ENCODE data around the gene TEX14. TPM values are rescaled to one million over a fixed set of nuclear protein-coding genes. Genes with fewer than 3 reads are reported as not detected.

The TEX14 gene
- total and polyA plus RNA-seq, 2 donors (not counting 3 experiments of a cell fraction or from before 2014, with no cell fraction given): 0.10 TPM; not detected in 1

DNA sequence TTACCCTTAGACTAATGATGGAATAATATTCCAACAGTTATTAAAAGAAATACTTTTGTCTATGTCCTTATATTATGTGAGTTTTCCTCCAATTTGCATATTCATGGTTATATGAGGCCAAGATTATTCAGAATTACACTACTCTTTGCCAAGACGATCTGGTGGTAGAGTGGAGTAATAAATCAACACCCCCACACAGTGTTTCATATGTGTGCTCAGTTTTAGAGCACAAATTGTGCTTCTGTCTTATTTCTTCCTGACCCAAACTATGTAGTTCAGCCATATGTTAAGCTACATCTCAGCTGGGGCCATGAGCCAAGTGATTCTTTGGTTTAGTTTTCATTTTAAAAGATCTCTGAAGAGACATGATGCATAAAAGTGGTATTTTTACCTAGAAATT is 37.0 kb upstream of the TEX14 start:
- intact Hi-C loops (cut with micrococcal nuclease): no loop called here
- no peak overlapping the region for H3K27ac ChIP-seq (ENCODE audit: insufficient read depth, low read depth, low read length)
- ChIA-PET POLR2A (no interaction called here), CTCF (no interaction called here)
- no TSS peak for BruUV-seq (replicated peaks)
- no peaks in the 10 kb centered on the region for H4K20me1 ChIP-seq (replicated peaks; ENCODE audit: control insufficient read depth, extremely low read depth, insufficient read depth, low read length)
- TF ChIP-seq POLR2AphosphoS5 (IDR thresholded peaks at IDR 0.05; ENCODE audit: insufficient read depth, low read depth, low read length) (no peak), JUN (IDR thresholded peaks at IDR 0.05; ENCODE audit: borderline replicate concordance, insufficient read depth, insufficient read length, low read depth) (no peak), EZH2 (IDR thresholded peaks at IDR 0.05; ENCODE audit: borderline replicate concordance, low read depth, low read length, severe bottlenecking) (no peak), POLR2A (IDR thresholded peaks at IDR 0.05; ENCODE audit: low read depth, low read length) (no peak), FOS (IDR thresholded peaks at IDR 0.05; ENCODE audit: borderline replicate concordance, insufficient read depth, low read length) (no peak), MYC (IDR thresholded peaks at IDR 0.05; ENCODE audit: low read depth, low read length) (no peak), GATA2 (IDR thresholded peaks at IDR 0.05; ENCODE audit: insufficient read depth, insufficient read length, low read depth, low read length) (no peak)
- TF ChIP-seq, protein P1, sequence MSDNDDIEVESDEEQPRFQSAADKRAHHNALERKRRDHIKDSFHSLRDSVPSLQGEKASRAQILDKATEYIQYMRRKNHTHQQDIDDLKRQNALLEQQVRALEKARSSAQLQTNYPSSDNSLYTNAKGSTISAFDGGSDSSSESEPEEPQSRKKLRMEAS (IDR thresholded peaks at IDR 0.05; ENCODE audit: insufficient read depth, insufficient read length): no peak
- TF ChIP-seq, protein P2, sequence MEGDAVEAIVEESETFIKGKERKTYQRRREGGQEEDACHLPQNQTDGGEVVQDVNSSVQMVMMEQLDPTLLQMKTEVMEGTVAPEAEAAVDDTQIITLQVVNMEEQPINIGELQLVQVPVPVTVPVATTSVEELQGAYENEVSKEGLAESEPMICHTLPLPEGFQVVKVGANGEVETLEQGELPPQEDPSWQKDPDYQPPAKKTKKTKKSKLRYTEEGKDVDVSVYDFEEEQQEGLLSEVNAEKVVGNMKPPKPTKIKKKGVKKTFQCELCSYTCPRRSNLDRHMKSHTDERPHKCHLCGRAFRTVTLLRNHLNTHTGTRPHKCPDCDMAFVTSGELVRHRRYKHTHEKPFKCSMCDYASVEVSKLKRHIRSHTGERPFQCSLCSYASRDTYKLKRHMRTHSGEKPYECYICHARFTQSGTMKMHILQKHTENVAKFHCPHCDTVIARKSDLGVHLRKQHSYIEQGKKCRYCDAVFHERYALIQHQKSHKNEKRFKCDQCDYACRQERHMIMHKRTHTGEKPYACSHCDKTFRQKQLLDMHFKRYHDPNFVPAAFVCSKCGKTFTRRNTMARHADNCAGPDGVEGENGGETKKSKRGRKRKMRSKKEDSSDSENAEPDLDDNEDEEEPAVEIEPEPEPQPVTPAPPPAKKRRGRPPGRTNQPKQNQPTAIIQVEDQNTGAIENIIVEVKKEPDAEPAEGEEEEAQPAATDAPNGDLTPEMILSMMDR (IDR thresholded peaks at IDR 0.05; ENCODE audit: extremely low read depth in 1 of 2, insufficient read depth in 1 of 2, low read depth in 1 of 2, low read length in 2 of 2): no peak
- no peak overlapping the region for H2AFZ ChIP-seq (ENCODE audit: low read depth, low read length)
- H3K9me3 ChIP-seq (replicated peaks; ENCODE audit: control insufficient read depth, insufficient read depth, low read length): no peaks in the 10 kb centered on the region
- H3K4me2 ChIP-seq (ENCODE audit: insufficient read depth, low read length): no peak overlapping the region
- no peaks in the 10 kb centered on the region for H3K36me3 ChIP-seq (ENCODE audit: control insufficient read depth in 2 of 2, extremely low read depth in 1 of 2, insufficient read depth in 2 of 2, low read length in 2 of 2)
- H3K27me3 ChIP-seq (ENCODE audit: control insufficient read depth in 2 of 2, insufficient read depth in 2 of 2, low read length in 2 of 2): no peaks in the 10 kb centered on the region
- no peak for FAIRE-seq
- H3K9ac ChIP-seq (replicated peaks; ENCODE audit: extremely low read depth, insufficient read depth, low read length): no peak overlapping the region
- H3K9me1 ChIP-seq (replicated peaks; ENCODE audit: control insufficient read depth, extremely low read depth, insufficient read depth, low read length): no peaks in the 10 kb centered on the region
- H3K79me2 ChIP-seq (ENCODE audit: control insufficient read depth, insufficient read depth, low read length): no peaks in the 10 kb centered on the region
- no peak for DNase-seq (ENCODE audit: low read depth, low spot score)
- dilution Hi-C loops (cut with MboI; ENCODE audit: extremely low pct_ligation_motif_present, low sequenced_read_pairs): no loop called here
- H3K4me3 ChIP-seq (replicated peaks in 1 of 3; ENCODE audit: insufficient read depth in 1 of 3, low read depth in 1 of 3, low read length in 3 of 3): no peak overlapping the region
- H3K4me1 ChIP-seq (ENCODE audit: control insufficient read depth, extremely low read depth, insufficient read depth, low read length): no peaks in the 10 kb centered on the region

Measured in endothelial cell of umbilical vein (primary cell).